Smooth muscle cell (in vitro differentiated cells): ENCODE results near the gene NOC4L. TPM values are rescaled to one million over a fixed set of nuclear protein-coding genes. Genes with fewer than 3 reads are reported as not detected.

Source experiments
- DNase-seq: peaks from one replicate; lab custom pipeline; 2025; ENCODE audit not compliant: unreplicated experiment; lab: John Stamatoyannopoulos, UW
- H2AFZ ChIP-seq: fragments of 200-600 bp; sonication (generic); 2 replicates; pipeline ENCODE4 v1.6.0; 2016; ENCODE audit warnings: antibody characterized with exemption, low read depth, mild to moderate bottlenecking
- H3F3A ChIP-seq: fragments of 200-600 bp; sonication (generic); 2 replicates; pipeline ENCODE4 v1.6.0; 2017; ENCODE audit warnings: antibody characterized with exemption, low read depth
- H3K27ac ChIP-seq: fragments of 200-600 bp; sonication (generic); 2 replicates; pipeline ENCODE4 v1.5.1; 2016; ENCODE audit warnings: low read depth, mild to moderate bottlenecking
- H3K27me3 ChIP-seq: fragments of 200-600 bp; sonication (generic); 2 replicates; pipeline ENCODE4 v1.6.1; 2016; ENCODE audit warnings: low read depth, mild to moderate bottlenecking
- H3K36me3 ChIP-seq: fragments of 200-600 bp; sonication (generic); 2 replicates; pipeline ENCODE4 v1.5.1; 2016; ENCODE audit warnings: low read depth
- H3K4me1 ChIP-seq: fragments of 200-600 bp; sonication (generic); 2 replicates; pipeline ENCODE4 v1.5.1; 2016; ENCODE audit warnings: low read depth
- H3K4me2 ChIP-seq: fragments of 200-600 bp; sonication (generic); 2 replicates; pipeline ENCODE4 v1.6.0; 2016; ENCODE audit warnings: mild to moderate bottlenecking
- H3K4me3 ChIP-seq: fragments of 200-600 bp; sonication (generic); 2 replicates; pipeline ENCODE4 v1.5.1; 2016; ENCODE audit warnings: mild to moderate bottlenecking
- H3K79me2 ChIP-seq: fragments of 200-600 bp; sonication (generic); 2 replicates; pipeline ENCODE4 v1.6.0; 2016; ENCODE audit warnings: low read depth, mild to moderate bottlenecking
- H3K9ac ChIP-seq: fragments of 200-600 bp; sonication (generic); 2 replicates; pipeline ENCODE4 v1.6.0; 2016; ENCODE audit warnings: low read depth
- H3K9me3 ChIP-seq: fragments of 200-600 bp; sonication (generic); replicated peaks from 2 replicates; pipeline ENCODE4 v1.5.1; 2016; ENCODE audit warnings: low read depth
- H4K20me1 ChIP-seq: fragments of 200-600 bp; sonication (generic); 2 replicates; pipeline ENCODE4 v1.6.0; 2016; ENCODE audit warnings: low read depth
- WGBS: methylation state at CpG from one replicate; pipeline ENCODE4 v1.1.7; 2016; ENCODE audit warnings: low lambda C conversion rate; 5-methylcytosine and 5-hydroxymethylcytosine counted together
- polyA plus RNA-seq: library from polyadenylated mRNA; unstranded; fragments of >200 nt; fragmentation: Nextera tagmentation; extraction: Ambion mirVana; gene quantifications from 2 replicates; pipeline ENCODE4 v1.2.1, GENCODE V29; 2016
- small RNA-seq: library from RNA; depleted of rRNA; stranded (forward); fragments of <200 nt; gene quantifications from one replicate; pipeline ENCODE3, GENCODE V24; 2014
- total RNA-seq: library from RNA; depleted of rRNA; stranded (reverse); fragments of >200 nt; gene quantifications from 2 replicates; pipeline ENCODE4 v1.2.3, GENCODE V29; 2014
- TF ChIP-seq, protein P1 (sequence below): fragments of 200-600 bp; sonication (generic); IDR thresholded peaks from 2 replicates; pipeline ENCODE4 v1.5.1; 2017; ENCODE audit warnings: borderline replicate concordance, mild to moderate bottlenecking, antibody characterized with exemption; ENCODE audit not compliant: insufficient read depth, poor library complexity, severe bottlenecking

The NOC4L gene
- total and polyA plus RNA-seq, 2 experiments from 2014 or later = 9.8 to 39.9 TPM

DNA sequence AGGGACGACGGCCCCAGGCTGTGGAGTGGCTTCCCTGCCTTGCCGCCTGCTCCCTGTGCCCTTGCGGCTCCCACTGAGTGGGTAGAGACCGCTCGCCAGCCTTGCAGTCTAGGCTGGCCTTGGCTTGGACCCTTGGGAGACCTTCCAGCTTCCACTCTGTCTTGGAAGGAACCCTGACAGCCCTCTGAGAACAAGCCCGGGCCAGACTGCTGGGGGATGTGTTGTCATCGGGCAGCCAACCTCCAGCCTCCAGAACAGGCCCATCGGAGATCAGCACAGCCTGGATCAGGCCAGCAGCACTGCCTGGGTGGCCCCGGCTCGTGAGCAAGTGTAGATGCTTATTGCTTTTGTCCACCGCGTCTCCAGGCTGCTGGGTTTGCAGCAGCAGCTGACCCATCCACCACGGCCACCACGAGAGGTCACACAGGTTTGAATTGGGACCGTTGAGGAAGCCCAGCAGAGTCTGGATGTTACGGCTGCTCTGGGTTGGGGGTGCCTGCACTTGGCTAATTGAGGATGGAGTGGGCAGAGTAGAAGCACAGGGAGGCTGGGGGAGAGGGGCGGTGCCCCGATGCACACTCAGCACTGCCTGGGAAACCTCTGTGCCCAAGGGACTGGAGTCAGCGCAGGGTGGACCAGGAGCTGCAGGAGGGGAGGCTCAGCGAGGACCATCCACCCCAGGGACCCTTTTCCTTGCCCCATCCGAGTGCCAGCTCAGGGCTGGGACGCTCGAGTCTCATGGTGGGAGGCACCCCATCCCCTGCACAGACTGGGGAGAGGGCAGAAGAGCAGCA lies 55.5 kb downstream of the NOC4L start:
- Histone ChIP-seq H3K9me3 (no peaks in the 10 kb centered on the region), H4K20me1 (no peaks in the 10 kb centered on the region), H3K27ac (no peak overlapping the region), H3K4me3 (no peak overlapping the region), H3F3A (no peaks in the 10 kb centered on the region), H3K4me2 (no peak overlapping the region), H3K9ac (no peak overlapping the region), H3K36me3 (no peaks in the 10 kb centered on the region), H2AFZ (no peak overlapping the region), H3K4me1 (no peaks in the 10 kb centered on the region), H3K79me2 (no peaks in the 10 kb centered on the region), H3K27me3 (no peaks in the 10 kb centered on the region)
- TF ChIP-seq, protein P1, sequence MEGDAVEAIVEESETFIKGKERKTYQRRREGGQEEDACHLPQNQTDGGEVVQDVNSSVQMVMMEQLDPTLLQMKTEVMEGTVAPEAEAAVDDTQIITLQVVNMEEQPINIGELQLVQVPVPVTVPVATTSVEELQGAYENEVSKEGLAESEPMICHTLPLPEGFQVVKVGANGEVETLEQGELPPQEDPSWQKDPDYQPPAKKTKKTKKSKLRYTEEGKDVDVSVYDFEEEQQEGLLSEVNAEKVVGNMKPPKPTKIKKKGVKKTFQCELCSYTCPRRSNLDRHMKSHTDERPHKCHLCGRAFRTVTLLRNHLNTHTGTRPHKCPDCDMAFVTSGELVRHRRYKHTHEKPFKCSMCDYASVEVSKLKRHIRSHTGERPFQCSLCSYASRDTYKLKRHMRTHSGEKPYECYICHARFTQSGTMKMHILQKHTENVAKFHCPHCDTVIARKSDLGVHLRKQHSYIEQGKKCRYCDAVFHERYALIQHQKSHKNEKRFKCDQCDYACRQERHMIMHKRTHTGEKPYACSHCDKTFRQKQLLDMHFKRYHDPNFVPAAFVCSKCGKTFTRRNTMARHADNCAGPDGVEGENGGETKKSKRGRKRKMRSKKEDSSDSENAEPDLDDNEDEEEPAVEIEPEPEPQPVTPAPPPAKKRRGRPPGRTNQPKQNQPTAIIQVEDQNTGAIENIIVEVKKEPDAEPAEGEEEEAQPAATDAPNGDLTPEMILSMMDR = no peak
- 91% methylated on average over 24 of the region's 24 CpGs for WGBS
- no peak for DNase-seq

DNA sequence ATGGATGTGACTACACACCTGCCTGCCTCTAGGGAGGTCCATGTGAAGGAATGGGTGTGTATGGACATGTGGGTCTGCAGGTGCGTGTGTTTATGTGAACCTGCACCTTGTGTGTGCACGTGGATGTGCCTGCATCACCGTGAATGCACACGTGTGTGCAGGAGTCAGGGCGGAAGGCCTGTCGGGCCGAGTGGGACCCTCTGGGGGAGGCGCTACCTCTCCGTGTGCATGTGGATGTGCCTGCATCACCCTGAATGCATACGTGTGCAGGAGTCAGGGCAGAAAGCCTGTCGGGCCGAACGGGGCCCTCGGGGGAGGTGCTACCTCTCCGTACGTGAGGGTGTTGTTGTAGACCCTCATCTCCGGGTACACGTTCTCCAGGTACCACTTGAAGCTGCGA lies 56.5 kb downstream of the NOC4L start:
- Histone ChIP-seq H3K4me2 (no peak overlapping the region), H3K9ac (no peak overlapping the region), H3K4me1 (no peaks in the 10 kb centered on the region), H3K27ac (no peak overlapping the region), H3K36me3 (no peaks in the 10 kb centered on the region), H3K4me3 (no peak overlapping the region), H3F3A (no peaks in the 10 kb centered on the region), H3K79me2 (no peaks in the 10 kb centered on the region), H3K9me3 (no peaks in the 10 kb centered on the region), H2AFZ (no peak overlapping the region), H4K20me1 (no peaks in the 10 kb centered on the region), H3K27me3 (no peaks in the 10 kb centered on the region)
- no peak for DNase-seq
- whole genome bisulfite sequencing = 86% methylated on average over 19 of the region's 19 CpGs
- TF ChIP-seq, protein P1 = no peak

DNA sequence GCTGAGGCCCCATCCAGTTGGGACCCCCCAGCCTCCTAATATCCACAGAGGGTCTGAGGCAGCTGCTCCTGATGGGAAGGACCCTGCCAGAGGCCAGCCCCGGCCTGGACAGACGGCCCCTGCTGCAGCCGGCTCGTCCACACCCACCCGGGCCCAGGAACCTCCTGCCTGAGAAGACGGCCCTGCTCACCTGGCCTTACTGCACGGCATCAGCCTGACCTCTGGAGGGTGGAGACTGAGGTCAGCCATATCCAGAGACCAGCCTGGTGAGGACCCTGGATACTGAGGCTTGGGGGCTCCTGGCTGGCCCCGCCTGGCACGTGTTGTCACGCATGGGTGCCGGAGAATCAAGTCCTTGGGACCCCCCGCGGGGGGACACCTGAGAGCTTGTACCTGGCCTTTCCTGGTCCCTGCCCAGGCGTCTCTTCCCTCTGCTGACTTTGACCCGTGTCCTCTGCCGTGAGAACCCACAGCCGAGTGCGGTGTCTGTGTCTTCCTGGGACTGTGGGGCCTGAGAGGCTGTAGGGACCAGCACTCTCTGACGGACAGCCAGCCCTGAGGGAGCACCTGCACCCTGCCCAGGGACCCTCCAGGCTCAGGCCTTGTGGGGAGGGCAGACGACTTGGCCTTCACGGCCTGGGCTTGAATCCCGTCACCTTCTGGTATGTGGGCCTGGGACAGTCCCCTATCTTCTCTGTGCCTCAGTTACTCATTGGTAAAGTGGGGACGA lies 57.3 kb downstream of the NOC4L start:
- Histone ChIP-seq H3K4me2 (no peak overlapping the region), H4K20me1 (no peaks in the 10 kb centered on the region)
- 94% methylated on average over 23 of the region's 23 CpGs for WGBS

More for the DNA sequence above, 57.3 kb downstream of the NOC4L start:
- no peaks in the 10 kb centered on the region for H3K79me2 ChIP-seq
- no peaks in the 10 kb centered on the region for H3K9me3 ChIP-seq
- no peaks in the 10 kb centered on the region for H3K27me3 ChIP-seq
- H3K4me3 ChIP-seq = no peak overlapping the region
- no peak overlapping the region for H2AFZ ChIP-seq
- H3K36me3 ChIP-seq = no peaks in the 10 kb centered on the region
- no peaks in the 10 kb centered on the region for H3F3A ChIP-seq
- no peak overlapping the region for H3K9ac ChIP-seq
- no peak for DNase-seq
- H3K27ac ChIP-seq = no peak overlapping the region
- TF ChIP-seq, protein P1 = no peak
- no peaks in the 10 kb centered on the region for H3K4me1 ChIP-seq

Small RNA genes within 50 kb of the gene (small RNA-seq; reads per million reads assigned to genes)
- 0.18 reads per million for gene AC138466.3

Other genes with a start within 250 kb of the NOC4L start
- gene ULK1, start 249.8 kb upstream of the NOC4L start, total RNA-seq = 8.1 and 10.5 TPM in 2 replicates
- 8.5 and 19.9 TPM in 2 replicates for gene ULK1, start 249.8 kb upstream of the NOC4L start, polyA plus RNA-seq
- gene PUS1, start 215.2 kb upstream of the NOC4L start, total RNA-seq = 2.6 and 22.2 TPM in 2 replicates
- gene PUS1, start 215.2 kb upstream of the NOC4L start, polyA plus RNA-seq = 6.6 and 18.5 TPM in 2 replicates
- gene EP400, start 194.5 kb upstream of the NOC4L start, total RNA-seq = 10.9 and 13.6 TPM in 2 replicates
- 6.6 and 9.8 TPM in 2 replicates for gene EP400, start 194.5 kb upstream of the NOC4L start, polyA plus RNA-seq
- 1.6 and 5.2 TPM in 2 replicates for gene DDX51, start 138 bp upstream of the NOC4L start, total RNA-seq
- 12.5 and 15.1 TPM in 2 replicates for gene DDX51, start 138 bp upstream of the NOC4L start, polyA plus RNA-seq
- 1.1 TPM in 1 of 2 replicates, not detected in the other for gene GALNT9, start 185.1 kb downstream of the NOC4L start, total RNA-seq
- 1.1 and 1.3 TPM in 2 replicates for gene GALNT9, start 185.1 kb downstream of the NOC4L start, polyA plus RNA-seq